Dedifferentiated amniotic fluid mesenchymal stem cell (primary cell): ENCODE results near the gene TSC1.
A peak's percentile ranks its signal among the peaks of the same experiment; 100 is the strongest.

Experiments used
- DNase-seq: peaks from one replicate; pipeline ENCODE4 v3.0.0-alpha.2; 2016; ENCODE audit errors: extremely low spot score

The TSC1 gene

DNA sequence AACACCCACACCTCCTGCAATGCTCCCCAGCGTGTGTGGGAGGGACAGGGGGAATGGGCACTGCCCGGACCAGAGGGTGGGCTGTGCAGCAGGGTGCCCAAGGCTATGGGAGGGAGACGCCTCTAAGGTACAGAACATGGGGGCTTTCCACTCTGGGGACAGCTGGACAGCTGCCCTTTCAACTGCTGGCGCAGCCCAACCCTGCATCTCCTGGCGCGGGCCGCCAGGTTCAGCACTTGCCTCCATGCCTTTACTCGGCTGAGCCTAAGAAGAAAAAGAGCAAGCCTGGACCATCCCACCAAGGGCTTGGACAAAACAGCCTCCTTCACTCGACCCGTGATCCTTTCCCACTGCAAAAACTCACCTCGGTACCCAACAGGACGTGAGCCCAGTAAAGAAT is 81.3 kb downstream of the TSC1 start:
- no peak for DNase-seq

DNA sequence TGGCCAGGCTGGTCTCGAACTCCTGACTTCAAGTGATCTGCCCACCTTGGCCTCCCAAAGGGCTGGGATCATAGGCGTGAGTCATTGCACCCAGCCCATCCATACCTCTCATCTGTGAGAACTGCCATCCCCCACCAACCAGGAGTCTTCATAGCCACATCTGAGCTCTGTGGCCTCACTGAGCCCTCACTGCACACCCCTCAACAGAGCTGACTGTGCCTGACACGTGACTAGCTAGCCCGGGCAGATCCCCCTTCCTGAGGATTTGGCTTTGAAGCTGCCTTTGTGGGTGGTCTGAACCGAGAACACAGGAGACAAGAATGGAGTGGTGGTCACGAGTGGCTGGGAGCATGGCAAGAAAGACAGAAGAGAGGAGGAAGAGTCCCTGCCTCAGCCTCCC is 81.9 kb downstream of the TSC1 start:
- no peak for DNase-seq

DNA sequence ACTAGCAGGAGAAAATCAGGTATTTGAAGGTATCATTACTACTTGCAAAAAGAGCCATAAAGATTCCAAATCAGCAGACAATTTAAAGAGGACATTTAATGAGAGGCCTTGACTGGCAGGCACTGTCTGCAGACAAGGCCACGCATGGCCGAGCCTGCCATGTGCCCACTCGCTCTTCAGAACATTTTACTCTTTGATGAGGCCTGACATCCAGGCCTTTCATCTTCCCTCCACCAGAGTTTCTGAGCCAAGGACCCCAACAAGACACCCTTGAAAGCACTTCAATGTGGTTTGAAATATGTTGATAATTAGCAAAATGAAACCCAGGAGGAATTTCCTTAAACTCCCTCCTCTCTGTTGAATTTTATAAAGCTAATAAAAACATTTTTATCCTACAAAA is 82.8 kb downstream of the TSC1 start:
- no peak for DNase-seq

DNA sequence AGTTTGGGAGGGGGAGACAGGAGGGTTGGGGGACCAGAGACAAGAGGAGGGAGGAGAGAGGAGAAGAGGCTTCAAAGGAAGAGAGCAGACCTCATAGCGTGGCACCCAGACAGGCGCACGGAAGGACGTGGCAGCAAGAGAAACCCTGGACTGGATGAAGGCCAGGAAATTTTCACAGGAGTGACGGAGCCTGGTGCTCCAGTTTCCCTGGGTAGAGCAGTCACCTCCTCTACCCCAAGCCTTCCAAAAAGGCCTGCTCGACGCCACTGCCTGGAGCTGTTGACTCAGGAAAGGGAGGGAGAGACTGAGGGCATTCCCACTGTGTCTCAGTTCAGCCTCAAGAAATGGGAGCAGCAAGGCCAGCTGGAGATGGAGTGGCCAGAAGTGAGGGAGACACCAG is 85.7 kb downstream of the TSC1 start:
- DNase-seq: no peak

DNA sequence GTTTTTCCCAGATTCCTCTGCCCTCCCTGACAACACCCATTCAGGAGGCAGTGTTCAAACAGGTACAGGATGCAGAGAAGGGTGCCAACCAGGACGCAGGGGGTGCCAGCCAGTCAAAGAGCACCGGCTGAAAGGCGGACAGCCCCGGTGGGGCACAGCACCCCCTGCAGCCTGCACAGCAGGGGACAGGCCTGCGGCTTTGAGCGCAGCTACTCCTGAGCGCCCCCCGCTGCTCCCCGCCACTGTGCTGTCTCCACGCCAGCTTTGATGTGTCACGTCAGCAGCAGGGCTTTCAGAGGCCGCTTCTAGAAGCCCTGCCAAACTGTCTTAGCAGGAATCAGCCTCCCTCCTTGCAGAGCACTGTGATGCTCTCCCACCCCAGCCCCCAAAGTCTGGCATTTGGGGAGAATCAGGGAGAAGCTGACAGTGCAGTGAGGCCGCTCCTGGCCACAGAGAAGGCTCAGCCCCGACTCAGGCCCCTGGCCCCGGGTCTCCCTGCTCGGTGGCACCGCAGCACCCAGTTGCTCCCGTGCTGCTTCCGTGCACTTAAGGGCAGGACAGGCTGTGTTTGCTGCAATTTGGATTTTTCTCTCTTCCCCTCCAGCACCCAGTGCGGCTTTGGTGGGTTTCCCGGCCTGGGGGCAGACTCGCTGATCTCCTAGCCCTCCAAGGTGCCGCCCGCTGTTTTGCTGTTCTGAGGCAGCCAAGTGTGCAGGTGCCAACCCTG is 86.6 kb downstream of the TSC1 start:
- no peak for DNase-seq

DNA sequence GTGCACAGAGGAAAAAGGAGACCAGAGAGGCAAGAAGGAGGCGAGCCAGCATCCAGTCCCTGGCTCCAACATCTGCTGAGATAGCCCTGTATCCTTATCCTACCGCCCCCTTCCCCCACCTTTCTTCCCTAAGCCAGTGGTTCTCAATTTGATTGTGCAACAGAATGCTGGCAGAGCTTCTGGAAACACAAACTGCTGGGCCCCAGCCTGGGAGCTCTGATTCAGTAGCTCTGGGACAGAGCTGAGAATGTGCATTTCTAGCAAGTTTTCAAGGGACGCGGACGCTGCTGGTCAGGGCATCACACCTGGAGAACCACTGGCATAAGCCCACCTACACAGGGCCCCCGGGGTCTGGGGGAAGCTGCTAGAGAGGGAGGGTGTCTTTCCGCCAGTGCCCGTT is 87.4 kb downstream of the TSC1 start:
- peak; percentile 64 for DNase-seq

DNA sequence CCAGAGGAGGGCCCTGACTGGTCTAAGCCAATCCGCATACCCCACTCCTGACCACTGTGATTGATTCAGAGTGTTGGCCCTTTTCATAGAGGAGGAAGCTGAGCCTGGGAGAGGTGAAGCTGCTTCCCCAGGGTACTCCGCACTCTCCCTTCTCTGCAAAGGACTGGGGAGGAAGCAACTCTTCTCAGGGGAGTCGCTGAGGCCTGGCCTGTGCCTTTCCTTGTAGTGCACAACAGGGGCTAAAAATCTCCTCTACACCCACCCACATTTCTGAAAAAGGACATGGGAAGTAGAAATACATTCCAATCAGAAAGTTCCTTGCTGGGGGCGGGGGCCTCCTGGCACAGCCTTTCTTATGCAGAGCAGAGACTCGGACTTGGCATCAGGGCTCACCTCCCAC is 88.5 kb downstream of the TSC1 start:
- no peak for DNase-seq

DNA sequence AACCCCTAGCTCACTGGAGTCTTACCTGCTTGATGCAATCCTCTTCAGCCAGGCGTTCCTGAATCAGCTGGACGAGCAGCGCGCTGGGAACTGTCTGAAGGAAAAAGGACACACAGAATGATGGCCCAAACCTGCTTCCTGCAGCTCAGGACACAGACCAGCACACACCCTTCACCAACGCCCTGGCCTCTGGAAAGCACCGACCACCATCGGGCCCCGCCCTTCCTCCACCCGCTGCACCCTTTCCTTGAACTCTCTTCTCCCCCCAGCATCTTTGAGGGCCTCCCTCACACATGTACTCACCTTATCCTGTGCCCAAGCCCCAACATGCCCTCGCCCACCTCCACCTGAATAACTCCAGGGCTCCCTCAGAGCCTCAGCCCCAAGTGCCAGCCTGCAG is 89.6 kb downstream of the TSC1 start:
- no peak for DNase-seq

DNA sequence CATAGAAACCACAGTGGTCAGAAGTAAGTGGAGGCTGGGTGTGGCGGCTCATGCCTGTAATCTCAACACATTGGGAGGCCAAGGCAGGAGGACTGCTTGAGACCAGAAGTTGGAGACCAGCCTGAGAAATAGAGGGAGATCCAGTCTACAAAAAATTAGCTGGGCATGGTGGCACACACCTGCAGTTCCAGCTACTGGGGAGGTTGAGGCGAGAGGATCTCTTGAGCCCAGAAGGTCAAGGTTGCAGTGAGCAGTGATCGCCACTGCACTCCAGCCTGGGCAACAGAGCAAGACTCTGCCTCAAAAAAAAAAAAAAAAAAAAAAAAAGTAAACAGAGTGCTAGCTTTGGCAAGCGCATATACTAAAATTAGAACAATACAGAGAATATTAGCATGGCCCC is 90.9 kb downstream of the TSC1 start:
- DNase-seq: no peak

DNA sequence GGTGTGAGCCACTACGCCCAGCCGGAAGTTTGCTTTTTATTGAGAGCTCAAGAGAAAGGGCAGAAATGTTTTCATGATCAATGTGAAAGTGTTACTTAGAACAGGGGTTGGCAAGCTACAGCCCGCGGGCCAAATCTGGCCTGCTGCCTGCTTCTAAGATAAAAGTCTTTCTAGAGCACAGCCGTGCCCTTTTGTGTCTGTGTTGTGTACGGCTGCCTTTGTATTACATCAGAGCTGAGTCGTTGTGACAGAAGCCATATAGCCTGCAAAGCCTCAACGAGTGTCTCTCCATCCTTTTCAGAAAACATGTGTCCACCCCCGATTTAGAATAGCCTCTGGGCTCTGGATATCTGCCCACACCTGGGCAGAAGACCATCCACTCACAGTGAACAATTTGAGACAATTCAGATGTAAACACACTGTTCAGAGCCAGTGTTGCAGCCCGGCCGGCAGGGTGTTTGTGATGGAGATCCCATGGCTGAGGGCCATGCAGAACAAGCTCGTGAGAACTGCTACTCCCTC is 95.2 kb downstream of the TSC1 start:
- DNase-seq: no peak

DNA sequence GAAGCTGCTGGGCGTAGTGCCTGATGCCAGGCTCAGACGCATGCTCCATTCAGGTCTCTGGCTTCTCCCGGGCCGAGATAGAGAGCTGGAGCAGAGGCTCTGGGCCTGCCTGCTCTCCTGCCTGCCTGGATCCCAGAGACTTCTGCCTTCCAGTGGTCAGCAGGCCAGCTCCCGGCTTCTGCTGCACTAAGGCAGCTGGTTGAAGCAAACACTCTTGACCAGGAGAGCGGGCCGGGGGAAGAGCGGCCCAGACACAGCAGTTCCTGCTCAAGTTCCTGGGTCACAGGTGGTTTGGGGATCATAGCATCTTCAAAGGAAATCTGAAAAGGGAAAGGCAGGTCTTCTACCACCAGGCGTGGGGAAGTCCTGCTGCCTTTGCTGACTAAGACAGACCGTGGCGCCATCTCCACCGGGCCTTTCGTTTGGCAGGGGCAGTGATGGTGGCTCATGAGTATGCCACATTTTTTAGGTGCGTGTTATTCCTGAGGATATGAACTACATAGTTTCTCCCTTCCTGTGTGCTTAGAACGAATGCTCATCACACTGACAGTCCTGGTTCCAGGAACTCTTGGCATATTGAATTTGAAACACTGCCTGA is 97.4 kb downstream of the TSC1 start:
- no peak for DNase-seq

DNA sequence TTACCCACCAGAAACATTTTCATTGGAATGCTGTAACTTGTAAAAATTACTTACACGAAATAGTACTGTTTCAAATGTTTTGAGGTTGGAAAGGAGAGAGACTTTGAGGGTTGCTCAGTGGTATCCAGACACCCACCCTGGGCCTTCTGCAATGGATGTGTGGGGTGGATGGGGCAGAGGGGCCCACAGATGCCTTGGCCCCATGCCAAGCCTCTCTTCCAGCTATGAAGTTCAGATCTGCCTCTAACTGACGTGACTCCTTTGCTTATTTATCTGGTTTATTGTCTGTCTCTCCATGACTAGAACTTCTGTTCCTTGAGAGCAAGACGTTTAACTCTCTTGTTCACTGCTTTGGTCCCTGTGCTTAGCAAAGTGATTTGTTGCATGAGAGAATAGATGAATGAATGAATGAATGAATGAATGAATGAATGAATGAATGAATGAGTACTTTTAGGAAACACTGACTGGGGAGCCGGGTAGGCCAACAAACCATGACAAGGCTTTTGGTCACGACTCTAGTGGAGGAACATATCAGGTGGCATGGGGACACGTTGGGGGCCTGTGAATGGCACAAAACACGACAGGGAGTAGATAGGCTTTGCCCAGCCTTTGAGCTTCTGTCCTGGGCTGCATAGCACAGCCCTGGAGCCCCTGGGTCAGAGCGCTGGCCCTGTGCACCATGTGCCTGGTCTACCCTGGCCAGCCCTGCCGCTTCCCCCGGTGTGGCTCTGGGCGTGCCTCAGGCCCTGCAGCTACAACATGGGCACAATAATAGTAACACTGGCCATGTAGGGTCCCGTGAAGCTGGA is 98.1 kb downstream of the TSC1 start:
- no peak for DNase-seq

DNA sequence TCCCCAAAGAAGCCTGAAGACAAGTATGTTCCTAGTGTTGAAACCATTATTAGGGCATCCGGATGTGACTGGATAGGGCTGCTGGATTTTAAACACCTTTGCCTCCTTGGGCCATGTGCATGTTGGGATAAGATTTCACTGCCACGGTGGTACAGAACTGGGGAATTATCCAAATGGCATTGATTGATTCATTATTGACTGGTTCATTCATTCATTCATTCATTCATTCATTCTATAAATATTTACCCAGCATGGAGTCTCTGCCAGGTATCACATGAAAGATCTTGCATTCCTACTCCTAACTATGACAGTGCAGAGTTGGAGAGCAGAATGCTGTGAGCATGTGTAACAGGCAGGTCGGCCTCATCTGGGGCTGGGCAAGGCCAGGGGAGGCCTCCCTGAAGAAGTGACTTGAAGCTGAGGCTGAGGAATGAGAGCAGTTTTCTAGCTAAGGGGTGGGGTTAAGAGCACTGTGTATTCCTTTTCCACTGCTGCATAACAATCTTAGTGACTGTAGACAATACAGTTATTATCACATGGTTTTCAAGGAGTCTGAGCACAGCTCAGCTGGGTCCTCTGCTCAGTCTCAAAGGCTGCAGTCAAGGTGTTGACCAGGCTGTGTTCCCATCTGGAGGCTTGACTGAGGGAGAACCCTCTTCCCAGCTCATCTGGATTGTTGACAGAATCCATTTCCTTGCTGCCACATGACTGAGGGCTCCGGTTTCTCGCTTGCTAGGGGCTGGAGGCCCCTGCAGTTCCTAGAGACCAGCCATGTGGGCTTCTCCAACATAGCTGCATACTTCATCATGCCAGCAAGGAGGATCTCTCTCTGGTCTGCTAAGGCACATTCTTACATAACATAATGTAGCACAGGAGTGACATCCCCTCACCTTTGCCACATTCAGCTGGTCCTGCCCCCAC is 102.0 kb downstream of the TSC1 start:
- DNase-seq: no peak
